PFSK-1 (cell line): Measurements from ENCODE around the gene SERGEF.

Source experiments
- FOXP2 ChIP-seq: optimal IDR thresholded peaks from 2 replicates; pipeline ENCODE3; 2011; ENCODE audit warnings: borderline replicate concordance, control low read depth, inconsistent platforms; ENCODE audit not compliant: insufficient read depth; ENCODE audit errors: extremely low read length, extremely low read depth
- POLR2AphosphoS5 ChIP-seq: IDR thresholded peaks from 2 replicates; pipeline ENCODE4 v1.6.1; 2012; ENCODE audit warnings: low read depth, mild to moderate bottlenecking, control low read depth, low read length, moderate library complexity
- REST ChIP-seq, 2 experiments: IDR thresholded peaks; 2 replicates each; pipeline versions ENCODE4 v1.6.1 to v1.8.0; 2011 to 2012; ENCODE audit warnings: low read depth in 2 of 2, low read length in 2 of 2, control low read depth in 1 of 2, inconsistent platforms in 1 of 2, mild to moderate bottlenecking in 1 of 2, moderate library complexity in 1 of 2; ENCODE audit not compliant: insufficient read depth in 1 of 2
- SIN3A ChIP-seq: IDR thresholded peaks from 2 replicates; pipeline ENCODE4 v1.6.1; 2012; ENCODE audit warnings: mild to moderate bottlenecking, low read length, moderate library complexity, borderline replicate concordance; ENCODE audit not compliant: insufficient read depth
- TAF1 ChIP-seq: IDR thresholded peaks from 2 replicates; pipeline ENCODE4 v1.6.1; 2012; ENCODE audit warnings: low read length, control low read depth, borderline replicate concordance; ENCODE audit not compliant: insufficient read depth

The SERGEF gene

DNA sequence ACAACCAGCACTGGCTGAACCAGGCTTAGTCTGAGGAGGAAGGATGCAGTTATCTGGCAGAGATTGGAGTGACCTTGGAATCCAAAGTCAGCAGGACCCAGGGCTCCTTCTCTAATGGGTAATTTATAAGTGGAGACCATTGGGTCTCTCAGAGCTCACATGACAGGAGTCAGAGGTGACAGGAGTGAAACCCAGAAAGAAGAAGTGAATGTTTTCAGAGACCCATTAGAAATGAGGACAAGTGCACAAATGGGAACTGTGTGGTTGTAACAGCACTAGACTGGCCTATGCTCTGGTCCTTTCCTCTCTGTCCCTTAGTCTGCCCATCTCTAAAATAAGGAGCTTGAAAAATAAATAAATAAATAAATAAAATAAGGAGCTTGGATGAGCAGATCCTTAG lies 107.4 kb downstream of the SERGEF start:
- TF ChIP-seq POLR2AphosphoS5 (no peak), REST (IDR thresholded peaks at IDR 0.05; ENCODE audit: insufficient read depth in 1 of 2, low read depth in 2 of 2, low read length in 2 of 2) (no peak), TAF1 (no peak), FOXP2 (no peak), SIN3A (no peak)

DNA sequence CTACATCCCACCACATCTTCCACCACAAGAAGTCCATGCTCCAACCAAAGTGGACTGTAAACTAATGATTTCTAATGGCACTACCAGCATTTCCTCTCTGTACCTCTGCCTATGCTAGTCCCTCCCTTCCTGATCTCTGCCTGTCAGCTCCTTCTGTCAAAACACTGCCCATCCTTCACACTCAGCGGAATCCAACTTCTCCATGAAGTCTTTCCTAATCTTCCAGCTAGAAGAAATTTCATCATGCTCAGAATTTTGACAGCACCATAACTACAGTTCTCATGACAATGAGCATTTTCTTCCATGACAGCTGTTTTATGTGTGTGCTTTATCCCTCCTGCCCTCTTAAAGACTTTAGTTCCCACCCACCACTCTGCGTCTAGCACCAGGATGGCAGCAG lies 111.4 kb downstream of the SERGEF start:
- no peak for TF ChIP-seq FOXP2
- no peak for TF ChIP-seq TAF1
- no peak for TF ChIP-seq SIN3A
- TF ChIP-seq REST (IDR thresholded peaks at IDR 0.05; ENCODE audit: insufficient read depth in 1 of 2, low read depth in 2 of 2, low read length in 2 of 2) = no peak
- TF ChIP-seq POLR2AphosphoS5 = no peak

DNA sequence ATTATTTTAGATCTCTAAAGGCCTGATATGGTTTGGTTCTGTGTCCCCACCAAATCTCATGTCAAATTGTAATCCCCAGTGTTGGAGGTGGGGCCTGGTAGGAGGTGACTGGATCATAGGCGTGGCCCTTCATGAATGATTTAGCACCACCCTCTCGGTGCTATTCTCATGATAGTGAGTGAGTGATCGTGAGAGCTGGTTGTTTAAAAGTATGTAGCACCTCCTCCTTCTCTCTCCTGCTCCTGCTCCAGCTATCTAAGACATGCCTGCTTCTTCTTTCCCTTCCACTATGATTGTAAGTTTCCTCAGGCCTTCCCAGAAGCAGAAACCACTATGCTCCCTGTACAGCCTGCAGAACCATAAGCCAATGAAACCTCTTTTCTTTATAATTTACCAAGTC lies 114.1 kb downstream of the SERGEF start:
- TF ChIP-seq FOXP2 (no peak), TAF1 (no peak), POLR2AphosphoS5 (no peak), REST (IDR thresholded peaks at IDR 0.05; ENCODE audit: insufficient read depth in 1 of 2, low read depth in 2 of 2, low read length in 2 of 2) (no peak), SIN3A (no peak)

DNA sequence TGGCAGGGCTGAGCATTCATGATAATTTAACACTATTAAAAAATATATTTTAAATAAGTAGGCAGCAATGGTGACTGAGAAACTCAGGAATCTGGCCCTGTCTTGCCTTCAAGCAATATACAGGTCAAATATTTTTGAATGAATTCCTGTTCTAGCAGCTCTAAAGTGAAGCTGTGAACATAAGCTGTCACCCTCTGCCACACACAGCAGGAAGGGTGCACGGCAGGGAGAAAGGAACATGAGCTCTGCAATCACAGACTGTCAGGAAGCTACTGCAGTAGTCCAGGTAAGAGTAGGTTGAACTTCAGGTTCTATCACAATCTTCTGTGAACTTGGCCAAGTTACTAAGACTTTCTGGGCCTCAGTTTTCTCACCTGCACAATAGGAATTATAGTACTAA lies 114.8 kb downstream of the SERGEF start:
- TF ChIP-seq POLR2AphosphoS5 = no peak

DNA sequence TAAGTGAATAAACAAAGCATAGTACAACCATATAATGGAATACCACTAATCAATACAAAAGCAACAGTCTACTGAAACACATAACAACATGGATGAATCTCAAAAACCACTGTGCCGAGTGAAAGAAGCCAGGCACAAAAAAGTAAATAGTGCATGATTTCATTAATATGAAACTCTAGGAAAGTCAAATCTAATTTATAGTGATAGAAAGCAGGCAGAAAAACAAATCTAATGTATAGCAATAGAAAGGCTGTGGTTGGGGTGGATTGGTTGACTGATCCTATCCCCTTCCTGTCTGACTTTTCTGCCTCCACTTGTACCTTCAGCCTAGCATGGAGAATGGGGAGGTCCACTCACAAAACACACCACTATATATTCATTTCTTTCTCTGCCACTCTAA lies 115.4 kb downstream of the SERGEF start:
- TF ChIP-seq POLR2AphosphoS5 = no peak
- TF ChIP-seq SIN3A = no peak
- TF ChIP-seq REST (IDR thresholded peaks at IDR 0.05; ENCODE audit: insufficient read depth in 1 of 2, low read depth in 2 of 2, low read length in 2 of 2) = no peak
- no peak for TF ChIP-seq TAF1
- TF ChIP-seq FOXP2 = no peak
